ENCODE measurements around the gene C16orf87. TPM values are rescaled to one million over a fixed set of nuclear protein-coding genes. Genes with fewer than 3 reads are reported as not detected.

Gene C16orf87
- total RNA-seq, 1 donor, result 9.8 TPM

DNA sequence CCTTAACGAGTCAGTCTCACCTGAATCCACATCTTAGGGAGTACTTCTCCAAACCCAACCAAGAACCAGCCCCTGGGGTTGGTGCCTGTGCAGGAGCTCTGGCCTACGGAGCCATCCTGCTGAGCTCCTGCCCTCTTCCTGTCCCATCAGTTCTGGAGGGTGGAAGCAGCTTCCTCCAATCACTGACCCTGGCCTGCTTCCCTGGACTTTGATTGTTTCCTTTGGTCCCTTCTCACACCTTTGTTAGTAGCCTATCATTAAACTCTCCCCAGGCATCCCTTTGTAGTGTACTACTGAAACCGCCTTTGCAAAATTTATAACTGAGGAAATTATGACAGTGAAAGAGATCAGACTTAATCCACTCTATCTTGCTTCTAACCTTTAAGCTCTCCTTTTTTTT is 21.1 kb upstream of the C16orf87 start:
- Histone ChIP-seq H3K4me2 (ENCODE audit: insufficient read depth, low read length) (no peak overlapping the region), H3K4me1 (ENCODE audit: insufficient read depth, low read length) (no peaks in the 10 kb centered on the region), H3K4me3 (ENCODE audit: insufficient read depth, low read length) (no peak overlapping the region), H3K79me2 (ENCODE audit: insufficient read depth, low read length) (no peaks in the 10 kb centered on the region), H3K9me3 (ENCODE audit: low read depth, low read length) (no peaks in the 10 kb centered on the region), H4K20me1 (ENCODE audit: insufficient read depth, low read length) (no peaks in the 10 kb centered on the region), H3K27me3 (ENCODE audit: insufficient read depth, low read length) (no peaks in the 10 kb centered on the region), H3K27ac (ENCODE audit: low read depth, low read length) (no peak overlapping the region), H3K36me3 (ENCODE audit: insufficient read depth, low read length) (no peaks in the 10 kb centered on the region), H2AFZ (ENCODE audit: low read length) (no peak overlapping the region)
- DNase-seq (ENCODE audit: insufficient read length, low spot score, missing footprints), result no peak
- TF ChIP-seq, protein P1, sequence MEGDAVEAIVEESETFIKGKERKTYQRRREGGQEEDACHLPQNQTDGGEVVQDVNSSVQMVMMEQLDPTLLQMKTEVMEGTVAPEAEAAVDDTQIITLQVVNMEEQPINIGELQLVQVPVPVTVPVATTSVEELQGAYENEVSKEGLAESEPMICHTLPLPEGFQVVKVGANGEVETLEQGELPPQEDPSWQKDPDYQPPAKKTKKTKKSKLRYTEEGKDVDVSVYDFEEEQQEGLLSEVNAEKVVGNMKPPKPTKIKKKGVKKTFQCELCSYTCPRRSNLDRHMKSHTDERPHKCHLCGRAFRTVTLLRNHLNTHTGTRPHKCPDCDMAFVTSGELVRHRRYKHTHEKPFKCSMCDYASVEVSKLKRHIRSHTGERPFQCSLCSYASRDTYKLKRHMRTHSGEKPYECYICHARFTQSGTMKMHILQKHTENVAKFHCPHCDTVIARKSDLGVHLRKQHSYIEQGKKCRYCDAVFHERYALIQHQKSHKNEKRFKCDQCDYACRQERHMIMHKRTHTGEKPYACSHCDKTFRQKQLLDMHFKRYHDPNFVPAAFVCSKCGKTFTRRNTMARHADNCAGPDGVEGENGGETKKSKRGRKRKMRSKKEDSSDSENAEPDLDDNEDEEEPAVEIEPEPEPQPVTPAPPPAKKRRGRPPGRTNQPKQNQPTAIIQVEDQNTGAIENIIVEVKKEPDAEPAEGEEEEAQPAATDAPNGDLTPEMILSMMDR (IDR thresholded peaks at IDR 0.05; ENCODE audit: extremely low read depth, low read depth, low read length), result no peak

- Histone ChIP-seq H3K79me2 (ENCODE audit: insufficient read depth, low read length) (no peaks in the 10 kb centered on the region), H3K4me1 (ENCODE audit: insufficient read depth, low read length) (no peaks in the 10 kb centered on the region), H4K20me1 (ENCODE audit: insufficient read depth, low read length) (no peaks in the 10 kb centered on the region), H2AFZ (ENCODE audit: low read length) (no peak overlapping the region), H3K27ac (ENCODE audit: low read depth, low read length) (no peak overlapping the region), H3K27me3 (ENCODE audit: insufficient read depth, low read length) (no peaks in the 10 kb centered on the region), H3K4me2 (ENCODE audit: insufficient read depth, low read length) (no peak overlapping the region), H3K4me3 (ENCODE audit: insufficient read depth, low read length) (no peak overlapping the region), H3K36me3 (ENCODE audit: insufficient read depth, low read length) (no peaks in the 10 kb centered on the region), H3K9me3 (ENCODE audit: low read depth, low read length) (no peaks in the 10 kb centered on the region)
- DNase-seq (ENCODE audit: insufficient read length, low spot score, missing footprints), result no peak
- TF ChIP-seq, protein P1 (IDR thresholded peaks at IDR 0.05; ENCODE audit: extremely low read depth, low read depth, low read length), result no peak
Observed at GRCh38 chr16:46850619-46851555, 19.9 kb upstream of the C16orf87 start.

DNA sequence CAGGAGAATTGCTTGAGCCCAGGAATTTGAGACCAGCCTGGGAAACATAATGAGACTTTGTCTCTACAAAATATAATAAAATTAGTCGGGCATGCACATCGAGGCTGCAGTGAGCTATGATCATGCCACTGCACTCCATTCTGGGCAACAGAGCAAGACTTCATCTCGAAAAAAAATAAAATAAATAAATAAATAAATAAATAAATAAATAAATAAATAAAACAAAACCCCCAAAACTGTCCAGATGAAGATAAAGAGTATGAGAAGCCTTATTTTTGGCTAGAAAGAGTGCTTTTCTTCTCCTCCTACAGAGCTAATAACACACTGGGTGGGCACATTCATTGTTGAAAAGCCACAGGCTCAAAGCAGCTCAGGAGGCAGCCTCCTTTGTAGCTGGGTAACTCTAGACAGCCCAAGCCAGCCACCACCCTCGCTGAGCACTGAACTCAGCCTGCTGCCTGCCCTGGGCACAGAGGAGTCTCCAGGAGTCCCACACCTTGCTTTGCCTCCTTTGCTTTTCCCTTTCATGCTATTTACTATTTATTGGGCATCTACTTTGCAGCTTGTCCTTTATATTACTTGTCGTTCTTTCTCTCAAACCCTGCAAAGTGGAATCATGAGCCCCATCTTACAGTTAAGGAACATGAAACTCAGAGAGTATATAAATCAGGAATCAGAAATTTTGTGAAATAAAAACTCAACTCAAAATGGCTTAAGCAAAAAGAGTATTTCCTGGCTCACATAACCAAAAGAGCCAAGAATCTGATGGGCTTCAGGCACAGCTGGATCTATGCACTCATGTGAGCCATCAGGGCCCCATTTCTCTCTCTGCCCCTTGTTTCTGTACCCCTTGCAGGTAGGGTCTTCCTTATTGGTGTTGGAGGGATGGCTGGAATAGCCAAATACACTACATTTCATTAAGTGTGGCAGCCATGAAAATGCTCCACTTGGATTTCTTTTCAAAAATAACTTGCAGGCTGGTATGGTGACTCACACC is 18.1 kb upstream of the C16orf87 start:
- DNase-seq (ENCODE audit: insufficient read length, low spot score, missing footprints), result no peak

More for the DNA sequence above, 18.1 kb upstream of the C16orf87 start:
- no peak overlapping the region for H3K4me3 ChIP-seq (ENCODE audit: insufficient read depth, low read length)
- H4K20me1 ChIP-seq (ENCODE audit: insufficient read depth, low read length), result no peaks in the 10 kb centered on the region
- H2AFZ ChIP-seq (ENCODE audit: low read length), result no peak overlapping the region
- no peaks in the 10 kb centered on the region for H3K36me3 ChIP-seq (ENCODE audit: insufficient read depth, low read length)
- no peaks in the 10 kb centered on the region for H3K4me1 ChIP-seq (ENCODE audit: insufficient read depth, low read length)
- no peak overlapping the region for H3K27ac ChIP-seq (ENCODE audit: low read depth, low read length)
- H3K27me3 ChIP-seq (ENCODE audit: insufficient read depth, low read length), result no peaks in the 10 kb centered on the region
- no peaks in the 10 kb centered on the region for H3K79me2 ChIP-seq (ENCODE audit: insufficient read depth, low read length)
- TF ChIP-seq, protein P1 (IDR thresholded peaks at IDR 0.05; ENCODE audit: extremely low read depth, low read depth, low read length), result no peak
- no peak overlapping the region for H3K4me2 ChIP-seq (ENCODE audit: insufficient read depth, low read length)
- H3K9me3 ChIP-seq (ENCODE audit: low read depth, low read length), result no peaks in the 10 kb centered on the region
